Nephron progenitor cell (in vitro differentiated cells): ENCODE data around the gene IPCEF1.

Experiments
- DNase-seq: peaks from one replicate; pipeline ENCODE4 v3.0.0; 2021
- H3K27ac Mint-ChIP-seq: 2 replicates; pipeline ENCODE4 v1.8.0; 2021; ENCODE audit warnings: mild to moderate bottlenecking, moderate library complexity, mixed read lengths
- H3K27me3 Mint-ChIP-seq: 2 replicates; pipeline ENCODE4 v1.8.0; 2021; ENCODE audit warnings: mild to moderate bottlenecking, low read depth, mixed read lengths; ENCODE audit not compliant: poor library complexity
- H3K36me3 Mint-ChIP-seq: 2 replicates; pipeline ENCODE4 v1.8.0; 2021; ENCODE audit warnings: low read depth, mixed read lengths
- H3K4me1 Mint-ChIP-seq: 2 replicates; pipeline ENCODE4 v1.8.0; 2021; ENCODE audit warnings: mixed read lengths
- H3K4me3 Mint-ChIP-seq: 2 replicates; pipeline ENCODE4 v1.8.0; 2021; ENCODE audit warnings: mild to moderate bottlenecking, moderate library complexity, mixed read lengths
- H3K9me3 Mint-ChIP-seq: 2 replicates; pipeline ENCODE4 v1.8.0; 2021; ENCODE audit warnings: mild to moderate bottlenecking, moderate library complexity, mixed read lengths
- CTCF ChIP-seq: fragments of 200-600 bp; sonication (generic); IDR thresholded peaks from 2 replicates; pipeline ENCODE4 v1.5.0; 2021; ENCODE audit warnings: antibody characterized with exemption

The IPCEF1 gene

GRCh38 chr6:154284313-154284853 lies 72.2 kb downstream of the IPCEF1 start:
- Mint-ChIP-seq H3K9me3 (peaks cover 13% of the 10 kb centered on the region), H3K4me1 (peaks cover 10% of the 10 kb centered on the region), H3K4me3 (no peak overlapping the region), H3K27me3 (peaks cover 2% of the 10 kb centered on the region), H3K36me3 (no peaks in the 10 kb centered on the region), H3K27ac (no peak overlapping the region)
- DNase-seq: no peak
- no peak for TF ChIP-seq CTCF

- Mint-ChIP-seq H3K4me3 (no peak overlapping the region), H3K27ac (no peak overlapping the region), H3K9me3 (peaks cover 13% of the 10 kb centered on the region), H3K27me3 (peaks cover 9% of the 10 kb centered on the region), H3K36me3 (no peaks in the 10 kb centered on the region), H3K4me1 (peaks cover 16% of the 10 kb centered on the region)
- DNase-seq: no peak
- no peak for TF ChIP-seq CTCF
These were observed 76.1 kb downstream of the IPCEF1 start for GRCh38 chr6:154280521-154280920.

- Mint-ChIP-seq H3K4me3 (no peak overlapping the region), H3K27me3 (peaks cover 6% of the 10 kb centered on the region), H3K4me1 (peaks cover 30% of the 10 kb centered on the region), H3K27ac (no peak overlapping the region), H3K36me3 (no peaks in the 10 kb centered on the region), H3K9me3 (peaks cover 7% of the 10 kb centered on the region)
- DNase-seq: no peak
- TF ChIP-seq CTCF: no peak
These were observed 79.0 kb downstream of the IPCEF1 start for GRCh38 chr6:154277629-154278017.

GRCh38 chr6:154276810-154277628 lies 79.6 kb downstream of the IPCEF1 start:
- peaks cover 30% of the 10 kb centered on the region for H3K4me1 Mint-ChIP-seq
- H3K4me3 Mint-ChIP-seq: no peak overlapping the region
- no peak for DNase-seq
- H3K36me3 Mint-ChIP-seq: no peaks in the 10 kb centered on the region
- TF ChIP-seq CTCF: peak; percentile 57
- peaks cover 6% of the 10 kb centered on the region for H3K27me3 Mint-ChIP-seq
- H3K9me3 Mint-ChIP-seq: peaks cover under 1% of the 10 kb centered on the region
- H3K27ac Mint-ChIP-seq: no peak overlapping the region

GRCh38 chr6:154274168-154274567 lies 82.4 kb downstream of the IPCEF1 start:
- TF ChIP-seq CTCF: no peak
- peaks cover 30% of the 10 kb centered on the region for H3K4me1 Mint-ChIP-seq
- no peak overlapping the region for H3K4me3 Mint-ChIP-seq
- no peaks in the 10 kb centered on the region for H3K36me3 Mint-ChIP-seq
- H3K27me3 Mint-ChIP-seq: peaks cover 6% of the 10 kb centered on the region
- H3K9me3 Mint-ChIP-seq: no peaks in the 10 kb centered on the region
- no peak overlapping the region for H3K27ac Mint-ChIP-seq
- DNase-seq: no peak

GRCh38 chr6:154268486-154268885 lies 88.1 kb downstream of the IPCEF1 start:
- TF ChIP-seq CTCF: no peak
- Mint-ChIP-seq H3K9me3 (peaks cover 18% of the 10 kb centered on the region), H3K36me3 (peaks cover 4% of the 10 kb centered on the region), H3K4me1 (peaks cover 7% of the 10 kb centered on the region), H3K27ac (no peak overlapping the region), H3K27me3 (no peaks in the 10 kb centered on the region), H3K4me3 (no peak overlapping the region)
- no peak for DNase-seq
